SJCRH30 (cell line): ENCODE data around the gene GPD2. TPM values are rescaled to one million over a fixed set of nuclear protein-coding genes. Genes with fewer than 3 reads are reported as not detected.

ENCODE experiments used
- DNase-seq, 2 experiments: peaks; one replicate each; pipeline ENCODE4 v3.0.0-alpha.2; 2015 to 2020
- H3K27ac ChIP-seq: fragments of 250-450 bp; sonication (Bioruptor Pico); 2 replicates; pipeline ENCODE4 v1.5.1; 2020; ENCODE audit warnings: mild to moderate bottlenecking, moderate library complexity
- H3K27me3 ChIP-seq: fragments of 250-450 bp; sonication (Bioruptor Pico); 2 replicates; pipeline ENCODE4 v1.5.1; 2020; ENCODE audit warnings: mild to moderate bottlenecking, moderate library complexity
- H3K36me3 ChIP-seq: fragments of 250-450 bp; sonication (Bioruptor Pico); 2 replicates; pipeline ENCODE4 v1.5.1; 2020; ENCODE audit warnings: mild to moderate bottlenecking, moderate library complexity
- H3K4me1 ChIP-seq: fragments of 250-450 bp; sonication (Bioruptor Pico); 2 replicates; pipeline ENCODE4 v1.5.1; 2020; ENCODE audit warnings: mild to moderate bottlenecking, moderate library complexity
- H3K4me3 ChIP-seq: fragments of 250-450 bp; sonication (Bioruptor Pico); 2 replicates; pipeline ENCODE4 v1.5.1; 2020; ENCODE audit warnings: mild to moderate bottlenecking, moderate library complexity
- H3K9me3 ChIP-seq: fragments of 250-450 bp; sonication (Bioruptor Pico); replicated peaks from 2 replicates; pipeline ENCODE4 v1.5.1; 2020; ENCODE audit warnings: mild to moderate bottlenecking, moderate library complexity
- total RNA-seq: library from RNA; depleted of rRNA; stranded (reverse); fragments of >200 nt; shearing (Covaris generic); gene quantifications from 2 replicates; pipeline ENCODE4 v1.2.3, GENCODE V29; 2014; rRNA removed

Gene GPD2
- total RNA-seq, result 9.9 and 10.6 TPM in 2 replicates

GRCh38 chr2:156435718-156436496, at the start of gene GPD2:
Gene GPD2, plus strand, starts transcription at chr2:156436379. Its CDS starts 39,727 bp downstream, at chr2:156476106.
- H3K27ac ChIP-seq, result peak within 1 kb of the TSS; percentile 79
- DNase-seq, result peak; percentile 56 to 57
- H3K36me3 ChIP-seq, result no peaks in the 10 kb centered on the region
- no peaks in the 10 kb centered on the region for H3K4me1 ChIP-seq
- H3K9me3 ChIP-seq, result no peaks in the 10 kb centered on the region
- H3K27me3 ChIP-seq, result no peaks in the 10 kb centered on the region
- H3K4me3 ChIP-seq, result peak within 1 kb of the TSS; percentile 52

- no peak for DNase-seq
- Histone ChIP-seq H3K4me3 (no peak overlapping the region), H3K27ac (no peak overlapping the region), H3K9me3 (no peaks in the 10 kb centered on the region), H3K4me1 (no peaks in the 10 kb centered on the region), H3K36me3 (no peaks in the 10 kb centered on the region), H3K27me3 (no peaks in the 10 kb centered on the region)
Observed at GRCh38 chr2:156394033-156394741, 42.0 kb upstream of the GPD2 start.

GRCh38 chr2:156396126-156396525, 40.1 kb upstream of the GPD2 start:
- Histone ChIP-seq H3K36me3 (no peaks in the 10 kb centered on the region), H3K4me3 (no peak overlapping the region), H3K4me1 (no peaks in the 10 kb centered on the region), H3K27me3 (no peaks in the 10 kb centered on the region), H3K9me3 (no peaks in the 10 kb centered on the region), H3K27ac (no peak overlapping the region)
- DNase-seq, result no peak

GRCh38 chr2:156397229-156397628, 39.0 kb upstream of the GPD2 start:
- Histone ChIP-seq H3K36me3 (no peaks in the 10 kb centered on the region), H3K4me1 (no peaks in the 10 kb centered on the region), H3K27ac (no peak overlapping the region), H3K9me3 (no peaks in the 10 kb centered on the region), H3K27me3 (no peaks in the 10 kb centered on the region), H3K4me3 (no peak overlapping the region)
- no peak for DNase-seq

- H3K27me3 ChIP-seq, result no peaks in the 10 kb centered on the region
- no peak overlapping the region for H3K27ac ChIP-seq
- no peak overlapping the region for H3K4me3 ChIP-seq
- no peaks in the 10 kb centered on the region for H3K4me1 ChIP-seq
- no peaks in the 10 kb centered on the region for H3K9me3 ChIP-seq
- no peak for DNase-seq
- no peaks in the 10 kb centered on the region for H3K36me3 ChIP-seq
Observed at GRCh38 chr2:156398176-156398575, 38.0 kb upstream of the GPD2 start.

- Histone ChIP-seq H3K27ac (no peak overlapping the region), H3K9me3 (no peaks in the 10 kb centered on the region), H3K4me3 (peak overlapping the region; percentile 71), H3K4me1 (no peaks in the 10 kb centered on the region), H3K36me3 (no peaks in the 10 kb centered on the region), H3K27me3 (no peaks in the 10 kb centered on the region)
- no peak for DNase-seq
Observed at GRCh38 chr2:156399224-156399949, 36.8 kb upstream of the GPD2 start.

- DNase-seq, result peak; percentile 69 to 79
- no peaks in the 10 kb centered on the region for H3K4me1 ChIP-seq
- H3K36me3 ChIP-seq, result no peaks in the 10 kb centered on the region
- H3K9me3 ChIP-seq, result no peaks in the 10 kb centered on the region
- no peaks in the 10 kb centered on the region for H3K27me3 ChIP-seq
- H3K4me3 ChIP-seq, result peak overlapping the region; percentile 71
- H3K27ac ChIP-seq, result no peak overlapping the region
Observed at GRCh38 chr2:156399950-156400705, 36.1 kb upstream of the GPD2 start.

GRCh38 chr2:156400706-156401678, 35.2 kb upstream of the GPD2 start:
- H3K27ac ChIP-seq, result no peak overlapping the region
- H3K27me3 ChIP-seq, result no peaks in the 10 kb centered on the region
- no peaks in the 10 kb centered on the region for H3K9me3 ChIP-seq
- peak; percentile 61 to 85 for DNase-seq
- H3K4me3 ChIP-seq, result peak overlapping the region; percentile 71
- H3K36me3 ChIP-seq, result no peaks in the 10 kb centered on the region
- no peaks in the 10 kb centered on the region for H3K4me1 ChIP-seq

GRCh38 chr2:156401861-156402260, 34.3 kb upstream of the GPD2 start:
- Histone ChIP-seq H3K4me3 (peak overlapping the region; percentile 71), H3K36me3 (no peaks in the 10 kb centered on the region), H3K27ac (no peak overlapping the region), H3K9me3 (no peaks in the 10 kb centered on the region), H3K27me3 (no peaks in the 10 kb centered on the region), H3K4me1 (no peaks in the 10 kb centered on the region)
- peak; percentile 4 to 34 for DNase-seq

GRCh38 chr2:156405586-156405985, 30.6 kb upstream of the GPD2 start:
- no peaks in the 10 kb centered on the region for H3K4me1 ChIP-seq
- H3K4me3 ChIP-seq, result no peak overlapping the region
- no peak overlapping the region for H3K27ac ChIP-seq
- no peaks in the 10 kb centered on the region for H3K9me3 ChIP-seq
- DNase-seq, result no peak
- H3K27me3 ChIP-seq, result no peaks in the 10 kb centered on the region
- no peaks in the 10 kb centered on the region for H3K36me3 ChIP-seq

- H3K4me3 ChIP-seq, result no peak overlapping the region
- no peaks in the 10 kb centered on the region for H3K36me3 ChIP-seq
- H3K9me3 ChIP-seq, result no peaks in the 10 kb centered on the region
- no peaks in the 10 kb centered on the region for H3K4me1 ChIP-seq
- no peak overlapping the region for H3K27ac ChIP-seq
- no peak for DNase-seq
- H3K27me3 ChIP-seq, result no peaks in the 10 kb centered on the region
Observed at GRCh38 chr2:156411835-156412234, 24.3 kb upstream of the GPD2 start.

- Histone ChIP-seq H3K27me3 (no peaks in the 10 kb centered on the region), H3K27ac (no peak overlapping the region), H3K4me1 (no peaks in the 10 kb centered on the region), H3K4me3 (no peak overlapping the region), H3K9me3 (no peaks in the 10 kb centered on the region), H3K36me3 (no peaks in the 10 kb centered on the region)
- no peak for DNase-seq
Observed at GRCh38 chr2:156421851-156422250, 14.3 kb upstream of the GPD2 start.

GRCh38 chr2:156423674-156424282, 12.4 kb upstream of the GPD2 start:
- no peak overlapping the region for H3K27ac ChIP-seq
- DNase-seq, result no peak
- no peaks in the 10 kb centered on the region for H3K9me3 ChIP-seq
- no peak overlapping the region for H3K4me3 ChIP-seq
- no peaks in the 10 kb centered on the region for H3K4me1 ChIP-seq
- no peaks in the 10 kb centered on the region for H3K27me3 ChIP-seq
- H3K36me3 ChIP-seq, result no peaks in the 10 kb centered on the region
